Dermis lymphatic vessel endothelial cell (primary cell): ENCODE results near the gene ACTR2. TPM values are rescaled to one million over a fixed set of nuclear protein-coding genes. Genes with fewer than 3 reads are reported as not detected.

Source experiments
- total RNA-seq: library from RNA; depleted of rRNA; stranded (reverse); fragments of >200 nt; gene quantifications from 2 replicates; pipeline ENCODE4 v1.2.1, GENCODE V29; 2014

ACTR2 gene
- 108 and 120 TPM in 2 replicates for total RNA-seq

GRCh38 chr2:65227456-65228262, at the start of gene ACTR2:
ACTR2 (plus strand) TSS chr2:65227831; CDS start chr2:65227910, 79 bp downstream.

Other genes with a start within 250 kb of the ACTR2 start
- 10.6 and 14.7 TPM in 2 replicates for gene SLC1A4, start 238.4 kb upstream of the ACTR2 start, total RNA-seq
- gene CEP68, start 171.4 kb upstream of the ACTR2 start, total RNA-seq: 40.6 and 67.7 TPM in 2 replicates
- 79.7 and 84.1 TPM in 2 replicates for gene RAB1A, start 97.7 kb upstream of the ACTR2 start, total RNA-seq
- gene SPRED2, start 204.8 kb downstream of the ACTR2 start, total RNA-seq: 1.8 and 2.0 TPM in 2 replicates